ENCODE data around the gene ADRM1. TPM values are rescaled to one million over a fixed set of nuclear protein-coding genes. Genes with fewer than 3 reads are reported as not detected.
A peak's percentile ranks its signal among the peaks of the same experiment; 100 is the strongest.

Gene ADRM1
- total RNA-seq, 1 experiment from 2014 or later, result 263 TPM

DNA sequence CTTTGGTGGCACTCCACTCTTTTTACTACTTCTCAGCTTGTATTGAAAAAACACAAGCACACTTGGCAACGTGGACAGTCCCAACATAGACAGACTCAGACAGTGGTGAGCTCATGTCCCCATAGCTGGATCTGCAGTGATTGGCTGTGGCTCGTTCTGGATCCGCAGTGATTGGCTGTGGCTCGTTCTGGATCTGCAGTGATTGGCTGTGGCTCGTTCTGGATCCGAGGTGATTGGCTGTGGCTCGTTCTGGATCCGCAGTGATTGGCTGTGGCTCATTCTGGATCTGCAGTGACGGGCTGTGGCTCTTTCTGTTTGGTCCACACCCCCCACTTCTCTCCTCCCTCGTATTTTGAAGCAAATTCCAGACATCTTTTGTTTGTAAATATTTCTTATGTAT is 36.5 kb upstream of the ADRM1 start:
- TF ChIP-seq, protein P1, sequence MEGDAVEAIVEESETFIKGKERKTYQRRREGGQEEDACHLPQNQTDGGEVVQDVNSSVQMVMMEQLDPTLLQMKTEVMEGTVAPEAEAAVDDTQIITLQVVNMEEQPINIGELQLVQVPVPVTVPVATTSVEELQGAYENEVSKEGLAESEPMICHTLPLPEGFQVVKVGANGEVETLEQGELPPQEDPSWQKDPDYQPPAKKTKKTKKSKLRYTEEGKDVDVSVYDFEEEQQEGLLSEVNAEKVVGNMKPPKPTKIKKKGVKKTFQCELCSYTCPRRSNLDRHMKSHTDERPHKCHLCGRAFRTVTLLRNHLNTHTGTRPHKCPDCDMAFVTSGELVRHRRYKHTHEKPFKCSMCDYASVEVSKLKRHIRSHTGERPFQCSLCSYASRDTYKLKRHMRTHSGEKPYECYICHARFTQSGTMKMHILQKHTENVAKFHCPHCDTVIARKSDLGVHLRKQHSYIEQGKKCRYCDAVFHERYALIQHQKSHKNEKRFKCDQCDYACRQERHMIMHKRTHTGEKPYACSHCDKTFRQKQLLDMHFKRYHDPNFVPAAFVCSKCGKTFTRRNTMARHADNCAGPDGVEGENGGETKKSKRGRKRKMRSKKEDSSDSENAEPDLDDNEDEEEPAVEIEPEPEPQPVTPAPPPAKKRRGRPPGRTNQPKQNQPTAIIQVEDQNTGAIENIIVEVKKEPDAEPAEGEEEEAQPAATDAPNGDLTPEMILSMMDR (IDR thresholded peaks at IDR 0.05; ENCODE audit: insufficient read depth in 1 of 2, low read depth in 1 of 2, low read length in 1 of 2, severe bottlenecking in 1 of 2, unreplicated experiment in 1 of 2), result no peak
- peak in 1 of 2 experiments; percentile 47 for DNase-seq
- no TSS peak for BruUV-seq (replicated peaks)
- H3K4me1 ChIP-seq, result no peaks in the 10 kb centered on the region
- H3K9me3 Mint-ChIP-seq (ENCODE audit: unreplicated experiment), result no peaks in the 10 kb centered on the region
- H3K27ac Mint-ChIP-seq (ENCODE audit: unreplicated experiment), result no peak overlapping the region
- no peaks in the 10 kb centered on the region for H3K9me3 ChIP-seq
- no peak overlapping the region for H3K4me3 ChIP-seq (ENCODE audit: low read depth, low read length)
- intact Hi-C loops (cut with micrococcal nuclease; ENCODE audit: unreplicated experiment), result no loop called here
- ChIA-PET POLR2A (interaction anchor here (0.8 kb wide), 1 partner anchor 1898 kb away, joined by 5 read pairs; no protein-coding TSS in a partner anchor), CTCF (interaction anchor here (0.5 kb wide), 1 partner anchor 215 kb away, joined by 3 read pairs; no protein-coding TSS in a partner anchor)
- H3K27me3 Mint-ChIP-seq (ENCODE audit: insufficient read depth, unreplicated experiment), result no peaks in the 10 kb centered on the region
- H3K4me3 Mint-ChIP-seq (ENCODE audit: unreplicated experiment), result no peak overlapping the region
- H3K4me1 Mint-ChIP-seq (ENCODE audit: low read depth, unreplicated experiment), result peaks cover 8% of the 10 kb centered on the region
- peaks cover 76% of the 10 kb centered on the region for H3K36me3 Mint-ChIP-seq (ENCODE audit: insufficient read depth, unreplicated experiment)
- no peaks in the 10 kb centered on the region for H3K27me3 ChIP-seq (replicated peaks; ENCODE audit: control insufficient read depth, insufficient read depth, low read length)
- H3K36me3 ChIP-seq (ENCODE audit: control insufficient read depth, insufficient read depth, low read length), result peaks cover 11% of the 10 kb centered on the region

DNA sequence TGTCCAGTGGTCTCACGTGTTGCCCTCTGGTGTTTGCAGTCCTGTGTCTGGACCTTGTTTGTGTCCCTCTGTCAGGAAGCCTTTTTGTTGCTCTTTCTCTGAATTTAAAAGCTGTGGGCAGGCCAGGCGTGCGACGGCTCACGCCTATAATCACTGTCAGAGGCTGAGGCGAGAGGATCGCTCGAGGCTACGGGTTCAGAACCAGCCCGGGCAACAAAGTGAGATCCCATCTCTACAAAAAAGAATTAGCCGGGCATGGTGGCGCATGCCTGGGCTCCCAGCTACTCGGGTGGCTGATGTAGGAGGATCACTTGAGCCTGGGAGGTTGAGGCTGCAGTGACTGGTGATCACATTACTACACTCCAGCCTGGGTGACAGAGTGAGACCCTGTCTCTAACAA is 35.9 kb upstream of the ADRM1 start:
- Mint-ChIP-seq H3K36me3 (ENCODE audit: insufficient read depth, unreplicated experiment) (peaks cover 76% of the 10 kb centered on the region), H3K4me1 (ENCODE audit: low read depth, unreplicated experiment) (peaks cover 8% of the 10 kb centered on the region), H3K27me3 (ENCODE audit: insufficient read depth, unreplicated experiment) (no peaks in the 10 kb centered on the region), H3K4me3 (ENCODE audit: unreplicated experiment) (no peak overlapping the region), H3K27ac (ENCODE audit: unreplicated experiment) (no peak overlapping the region), H3K9me3 (ENCODE audit: unreplicated experiment) (no peaks in the 10 kb centered on the region)
- TF ChIP-seq, protein P1 (IDR thresholded peaks at IDR 0.05; ENCODE audit: insufficient read depth in 1 of 2, low read depth in 1 of 2, low read length in 1 of 2, severe bottlenecking in 1 of 2, unreplicated experiment in 1 of 2), result no peak
- POLR2A ChIA-PET, result no interaction called here
- H3K36me3 ChIP-seq (ENCODE audit: control insufficient read depth, insufficient read depth, low read length), result peaks cover 11% of the 10 kb centered on the region
- BruUV-seq (replicated peaks), result no TSS peak
- CTCF ChIA-PET, result interaction anchor here (0.5 to 1.3 kb wide), 2 partner anchors 36 to 214 kb away, joined by 3 read pairs; partner anchors contain the start of gene ADRM1
- intact Hi-C loops (cut with micrococcal nuclease; ENCODE audit: unreplicated experiment), result no loop called here
- no peak for DNase-seq
- no peak overlapping the region for H3K4me3 ChIP-seq (ENCODE audit: low read depth, low read length)
- no peaks in the 10 kb centered on the region for H3K4me1 ChIP-seq
- H3K9me3 ChIP-seq, result no peaks in the 10 kb centered on the region
- H3K27me3 ChIP-seq (replicated peaks; ENCODE audit: control insufficient read depth, insufficient read depth, low read length), result no peaks in the 10 kb centered on the region

DNA sequence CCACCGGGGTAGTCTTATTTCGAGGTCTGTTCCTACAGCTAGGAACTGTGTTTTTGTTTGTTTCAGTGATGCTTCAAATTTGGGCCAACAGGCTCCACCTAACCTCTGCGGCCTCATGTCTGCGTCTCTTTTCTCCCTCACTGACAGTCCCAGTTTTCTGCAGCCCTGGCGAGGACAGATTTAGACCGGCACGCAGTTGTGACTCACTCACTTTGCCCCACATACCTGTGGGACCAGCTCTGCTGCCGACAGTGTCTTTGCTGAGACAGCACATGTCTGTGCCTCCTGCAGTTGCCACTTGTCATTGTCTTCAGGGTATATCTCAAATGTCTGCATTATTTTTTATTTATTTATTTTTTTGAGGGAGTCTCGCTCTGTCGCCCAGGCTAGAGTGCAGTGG is 35.3 kb upstream of the ADRM1 start:
- peaks cover 76% of the 10 kb centered on the region for H3K36me3 Mint-ChIP-seq (ENCODE audit: insufficient read depth, unreplicated experiment)
- no peak overlapping the region for H3K27ac Mint-ChIP-seq (ENCODE audit: unreplicated experiment)
- Histone ChIP-seq H3K4me1 (no peaks in the 10 kb centered on the region), H3K27me3 (replicated peaks; ENCODE audit: control insufficient read depth, insufficient read depth, low read length) (no peaks in the 10 kb centered on the region), H3K36me3 (ENCODE audit: control insufficient read depth, insufficient read depth, low read length) (peaks cover 7% of the 10 kb centered on the region), H3K4me3 (ENCODE audit: low read depth, low read length) (no peak overlapping the region), H3K9me3 (no peaks in the 10 kb centered on the region)
- peaks cover 8% of the 10 kb centered on the region for H3K4me1 Mint-ChIP-seq (ENCODE audit: low read depth, unreplicated experiment)
- BruUV-seq (replicated peaks), result no TSS peak
- H3K4me3 Mint-ChIP-seq (ENCODE audit: unreplicated experiment), result no peak overlapping the region
- TF ChIP-seq, protein P1 (IDR thresholded peaks at IDR 0.05; ENCODE audit: insufficient read depth in 1 of 2, low read depth in 1 of 2, low read length in 1 of 2, severe bottlenecking in 1 of 2, unreplicated experiment in 1 of 2), result no peak
- CTCF ChIA-PET, result interaction anchor here (1.3 kb wide), 1 partner anchor 35 kb away, joined by 3 read pairs; the partner anchor contains the start of gene ADRM1
- intact Hi-C loops (cut with micrococcal nuclease; ENCODE audit: unreplicated experiment), result no loop called here
- no peaks in the 10 kb centered on the region for H3K9me3 Mint-ChIP-seq (ENCODE audit: unreplicated experiment)
- DNase-seq, result no peak
- H3K27me3 Mint-ChIP-seq (ENCODE audit: insufficient read depth, unreplicated experiment), result no peaks in the 10 kb centered on the region
- POLR2A ChIA-PET, result no interaction called here
